AG20443 (cell line): Measurements from ENCODE around the gene UCKL1.
"Not testable (repeated sequence)": the region's sequence is repeated elsewhere in the genome, so short reads cannot be mapped to it uniquely, and the experiment has no call there.

Source experiments
- DNase-seq: peaks from one replicate; pipeline ENCODE4 v3.0.0; 2012; ENCODE audit warnings: low spot score, mixed read lengths

Gene UCKL1

DNA sequence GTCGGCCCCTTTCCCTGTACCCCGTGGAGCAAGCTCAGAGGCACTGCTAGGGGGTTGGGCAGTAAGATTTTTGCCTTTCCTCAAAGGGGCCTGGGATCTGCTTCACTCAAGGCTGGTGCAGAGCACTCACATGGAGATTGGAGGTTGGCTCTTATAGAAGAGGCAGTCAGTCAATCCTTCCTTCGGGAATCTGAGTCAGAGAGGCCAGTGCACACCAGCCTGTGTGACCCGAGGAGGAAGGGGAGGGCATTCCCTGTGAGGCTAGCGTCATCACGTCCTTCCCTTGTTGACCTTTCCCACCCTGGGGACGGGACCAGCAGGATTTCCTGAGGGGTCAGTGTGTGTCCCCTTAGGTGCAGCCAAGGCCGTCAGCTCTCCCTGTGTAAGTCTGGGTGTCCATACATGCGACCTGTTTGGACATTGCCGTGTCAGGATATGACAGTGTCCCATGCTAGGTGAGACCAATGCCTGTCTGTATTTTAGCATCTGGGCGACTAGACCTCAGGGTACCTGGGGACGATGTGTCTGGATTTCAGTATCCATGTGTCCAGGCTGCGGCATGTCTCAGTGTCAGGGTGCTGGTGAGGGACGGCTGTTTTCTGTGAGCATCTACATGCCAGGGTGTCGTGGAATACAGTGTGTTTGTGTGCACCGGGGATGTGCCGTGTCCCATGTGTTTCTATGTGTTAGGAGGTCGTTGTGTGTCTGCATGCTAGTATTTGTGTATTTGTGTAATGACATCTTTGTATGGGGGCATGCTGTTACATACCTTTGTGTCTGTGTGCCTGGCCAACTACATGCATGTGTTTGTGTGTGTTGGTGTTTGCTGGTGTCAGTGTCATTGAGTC is 16.3 kb upstream of the UCKL1 start:
- DNase-seq, result no peak

- DNase-seq, result not testable (repeated sequence)
Observed at GRCh38 chr20:63971960-63972311, 15.7 kb upstream of the UCKL1 start.

GRCh38 chr20:63970714-63971431 is 14.7 kb upstream of the UCKL1 start:
- no peak for DNase-seq

GRCh38 chr20:63969838-63970713 is 13.9 kb upstream of the UCKL1 start, which contains the start of gene ZNF512B:
Gene ZNF512B, minus strand, starts transcription at chr20:63969930. Its CDS starts 1,980 bp downstream, at chr20:63967950.
- peak; percentile 94 for DNase-seq

DNA sequence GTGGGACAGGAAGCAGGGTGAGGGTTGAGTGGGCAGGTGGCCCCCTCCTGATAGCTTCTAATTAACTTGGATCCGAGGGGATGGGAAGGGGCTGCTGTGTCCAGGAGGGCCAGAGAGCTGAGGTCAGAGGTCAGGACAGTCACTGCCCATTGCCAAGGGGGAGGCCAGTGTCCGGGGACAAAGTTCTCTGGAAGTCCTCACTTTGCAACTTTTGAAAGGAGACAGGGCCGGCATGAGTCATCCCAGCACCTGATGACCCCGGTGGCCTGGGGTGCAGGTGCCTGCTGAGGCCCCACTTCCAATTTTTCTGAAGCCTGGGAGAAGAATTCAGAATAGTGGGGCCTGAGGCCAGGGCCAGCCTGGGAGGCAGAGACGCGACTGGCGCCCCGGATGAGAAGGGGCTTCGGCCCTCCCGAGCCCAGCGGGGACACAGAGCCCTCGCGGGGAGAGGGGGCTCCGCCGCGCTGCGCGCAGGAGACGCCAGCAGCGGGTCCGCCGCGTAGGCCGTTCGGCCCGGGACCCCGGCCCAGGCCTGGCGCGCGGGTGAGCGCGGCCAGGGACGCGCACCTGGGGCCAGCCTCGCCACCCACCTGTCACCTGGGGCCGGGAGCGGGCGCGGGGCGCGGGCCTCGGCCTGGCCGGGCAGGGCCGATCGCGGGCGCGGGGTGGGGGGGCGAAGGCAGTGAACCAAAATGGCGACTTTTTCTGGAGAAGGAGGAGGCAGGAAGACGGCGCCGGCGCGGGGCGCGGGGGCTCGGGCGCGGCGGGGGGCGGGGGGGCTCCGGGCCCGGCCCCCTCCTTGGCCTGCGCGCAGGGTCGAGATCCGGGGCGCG is 12.9 kb upstream of the UCKL1 start:
- DNase-seq, result peak; percentile 38

GRCh38 chr20:63968136-63968927 is 12.1 kb upstream of the UCKL1 start:
- no peak for DNase-seq

DNA sequence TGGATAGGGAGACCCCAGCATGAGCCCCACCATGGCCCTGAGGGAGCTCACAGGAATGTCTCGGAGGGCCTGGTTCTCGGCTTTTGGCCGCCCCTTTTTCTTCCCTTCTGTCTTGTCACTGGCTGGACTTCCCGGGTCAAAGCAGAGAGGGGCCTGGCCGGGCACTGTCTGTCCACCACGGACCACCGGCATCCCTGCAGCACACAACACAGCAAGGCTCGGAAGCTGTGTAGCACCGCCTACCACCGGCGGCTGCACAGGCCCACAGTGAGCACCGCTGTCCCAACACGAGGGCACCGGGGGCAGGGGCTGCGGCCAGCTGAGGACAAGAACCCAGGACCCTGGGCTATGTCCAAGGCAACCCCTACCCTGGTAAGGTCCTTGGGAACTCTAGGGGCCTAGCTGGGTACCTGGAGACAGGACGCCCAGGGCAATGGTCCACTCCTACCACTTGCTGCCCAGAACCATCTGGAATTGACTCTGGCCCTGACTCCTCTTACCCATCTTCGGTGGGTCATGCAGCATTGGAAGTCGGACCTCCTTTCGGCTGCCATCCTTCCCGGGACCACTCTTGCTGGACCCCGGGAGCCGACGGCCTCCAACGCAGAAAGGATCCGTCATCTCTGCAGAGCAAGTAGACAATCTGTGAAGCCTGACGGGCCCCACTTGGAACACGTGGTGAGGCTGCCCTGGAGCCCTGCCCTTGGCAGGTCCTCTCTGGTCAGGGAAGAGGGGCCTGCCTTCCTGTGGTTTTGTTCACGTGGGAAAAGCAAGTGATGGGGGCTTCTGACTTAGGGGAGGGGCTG is 11.3 kb upstream of the UCKL1 start:
- no peak for DNase-seq

DNA sequence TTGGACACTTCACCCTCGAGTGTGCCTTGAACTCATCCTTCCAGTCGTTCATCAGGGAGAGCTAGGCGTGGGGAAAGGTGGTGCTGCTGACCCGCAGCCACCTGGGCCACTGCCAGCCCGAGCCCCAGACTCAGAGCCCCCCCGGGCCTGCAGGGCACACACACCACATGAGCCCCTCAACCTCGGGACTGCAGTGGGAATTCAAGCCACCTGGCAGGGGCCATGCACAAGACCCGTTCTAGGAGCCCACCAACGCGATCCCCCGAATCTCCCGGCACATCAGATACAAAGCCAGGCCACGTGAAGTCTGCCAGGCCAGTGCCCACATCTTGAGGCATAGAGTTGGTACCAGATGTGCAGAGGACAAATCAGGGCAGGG is 10.7 kb upstream of the UCKL1 start:
- no peak for DNase-seq

DNA sequence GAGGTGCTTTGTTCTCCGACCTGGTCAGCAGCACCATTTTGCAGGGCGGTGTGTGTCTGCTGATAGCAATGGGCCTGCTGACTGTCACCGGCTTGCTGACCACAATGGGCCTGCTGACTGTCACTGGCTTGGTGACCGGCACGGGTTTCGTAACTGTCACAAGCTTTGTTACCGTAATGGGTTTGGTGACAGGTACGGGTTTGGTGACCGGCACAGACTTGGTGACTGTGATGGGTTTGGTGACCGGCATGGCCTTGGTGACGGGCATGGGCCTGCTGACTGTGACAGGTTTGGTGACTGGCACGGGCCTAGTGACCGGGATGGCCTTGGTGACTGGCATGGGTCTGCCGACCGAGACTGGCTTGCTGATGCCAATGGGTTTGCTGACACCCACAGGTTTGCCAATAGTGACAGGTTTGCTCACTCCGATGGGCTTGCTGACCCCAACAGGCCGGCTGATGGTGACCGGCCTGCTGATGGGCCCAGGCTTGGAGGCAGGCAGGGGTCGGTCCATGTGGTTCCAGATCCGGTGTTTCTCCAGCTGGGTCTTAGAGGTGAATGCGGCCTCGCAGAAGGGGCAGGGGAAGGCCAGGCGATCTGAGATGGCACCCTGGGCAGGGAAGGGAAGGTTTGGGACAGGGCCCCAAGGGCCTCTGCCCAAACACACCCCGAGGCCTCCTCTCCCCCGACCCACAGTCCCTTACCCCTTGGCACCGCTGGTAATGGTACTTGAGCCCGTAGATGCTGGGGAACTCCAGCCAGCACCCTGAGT is 10.1 kb upstream of the UCKL1 start:
- DNase-seq, result no peak

DNA sequence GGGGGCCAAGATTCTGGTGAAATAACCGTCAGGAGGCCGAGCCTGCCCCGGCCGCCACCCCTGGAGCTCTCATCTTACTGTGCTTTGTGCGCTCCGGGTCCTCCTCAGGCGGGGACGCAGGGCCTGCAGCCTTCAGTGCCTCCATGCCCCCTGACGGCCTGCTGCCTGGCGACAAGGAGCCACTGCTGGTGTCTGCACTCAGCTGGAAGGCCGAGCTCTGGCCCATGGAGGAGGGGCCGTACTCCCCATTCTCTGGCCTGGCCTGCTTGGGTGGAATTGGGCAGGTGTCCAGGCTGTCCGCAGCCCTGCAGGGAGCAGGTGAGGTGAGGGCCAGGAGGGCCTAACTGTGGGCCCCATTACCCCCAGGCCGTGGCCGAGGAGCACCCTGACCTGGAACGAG is 8.2 kb upstream of the UCKL1 start:
- DNase-seq, result no peak

- DNase-seq, result no peak
Observed at GRCh38 chr20:63963784-63964301, 7.6 kb upstream of the UCKL1 start.

- no peak for DNase-seq
Observed at GRCh38 chr20:63963348-63963741, 7.1 kb upstream of the UCKL1 start.

- DNase-seq, result no peak
Observed at GRCh38 chr20:63962426-63963347, 6.5 kb upstream of the UCKL1 start.

- no peak for DNase-seq
Observed at GRCh38 chr20:63961664-63962425, 5.6 kb upstream of the UCKL1 start.

DNA sequence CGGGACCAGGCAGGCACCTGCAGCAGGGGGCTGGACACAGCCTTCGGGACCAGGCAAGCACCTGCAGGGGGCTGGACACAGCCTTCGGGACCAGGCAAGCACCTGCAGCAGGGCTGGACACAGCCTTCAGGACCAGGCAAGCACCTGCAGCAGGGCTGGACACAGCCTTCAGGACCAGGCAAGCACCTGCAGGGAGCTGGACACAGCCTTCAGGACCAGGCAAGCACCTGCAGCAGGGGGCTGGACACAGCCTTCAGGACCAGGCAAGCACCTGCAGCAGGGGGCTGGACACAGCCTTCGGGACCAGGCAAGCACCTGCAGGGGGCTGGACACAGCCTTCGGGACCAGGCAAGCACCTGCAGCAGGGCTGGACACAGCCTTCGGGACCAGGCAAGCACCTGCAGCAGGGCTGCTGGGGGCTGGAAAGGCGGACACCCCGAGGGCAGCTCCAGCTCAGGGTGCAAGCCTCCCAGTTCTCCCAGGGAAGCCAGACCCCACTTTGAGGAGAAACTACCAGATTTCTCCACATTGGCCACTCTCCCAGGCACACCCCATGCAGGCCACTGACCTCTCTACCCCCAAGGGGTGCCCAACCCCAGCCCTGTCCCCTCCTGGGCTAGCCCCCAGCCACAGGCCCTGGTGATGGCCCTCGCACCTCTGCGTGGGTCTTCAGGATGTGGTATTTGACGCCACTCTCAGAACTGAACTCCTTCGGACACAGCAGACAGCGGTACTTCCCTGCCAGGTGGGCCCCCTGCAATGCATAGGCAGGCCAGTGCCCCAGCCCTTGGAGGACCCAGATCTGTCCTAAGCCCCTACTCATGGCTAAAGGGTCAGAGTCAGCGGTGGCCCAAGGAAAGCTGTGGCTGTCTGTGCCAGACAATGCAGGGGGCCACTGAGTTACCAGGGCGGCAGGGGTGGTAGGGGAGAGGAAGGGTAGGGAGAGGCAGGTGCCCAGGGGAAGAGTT is 4.7 kb upstream of the UCKL1 start:
- not testable (repeated sequence) for DNase-seq

GRCh38 chr20:63959699-63960075 is 3.5 kb upstream of the UCKL1 start:
- no peak for DNase-seq
